Panc1 (cell line): ENCODE results near the gene TRAM2. TPM values are rescaled to one million over a fixed set of nuclear protein-coding genes. Genes with fewer than 3 reads are reported as not detected.
A peak's percentile ranks its signal among the peaks of the same experiment; 100 is the strongest.

ENCODE experiments used
- ATAC-seq: fragments of 200-7000 bp; cut with Tn5 transposase; 2 replicates; pipeline ENCODE4 v1.9.1; 2020; ENCODE audit warnings: mild to moderate bottlenecking, moderate library complexity
- BruUV-seq: library from RNA; stranded (reverse); fragments of 400-500 nt; replicated peaks from 2 replicates; lab custom pipeline; 2021; lab: Mats Ljungman, UMichigan
- CTCF ChIA-PET: fragments of 300-600 bp; sonication (Branson Sonifier 250); formaldehyde crosslinking; loops from one replicate; lab custom pipeline; 2022; ENCODE audit warnings: antibody characterized with exemption; lab: Charles Lee
- POLR2A ChIA-PET: fragments of 300-600 bp; sonication (Branson Sonifier 250); formaldehyde crosslinking; loops from one replicate; lab custom pipeline; 2022; ENCODE audit warnings: antibody characterized with exemption; lab: Charles Lee
- DNase-seq: peaks from one replicate; pipeline ENCODE4 v3.0.0-alpha.2; 2010; ENCODE audit warnings: low read depth, low spot score
- H3K27ac ChIP-seq: 2 replicates; pipeline ENCODE4 v1.5.1; 2011; ENCODE audit warnings: mild to moderate bottlenecking, low read length, inconsistent platforms
- H3K27me3 ChIP-seq: fragments of 200-500 bp; sonication (Bioruptor generic); 2 replicates; pipeline ENCODE4 v1.6.0; 2014; ENCODE audit warnings: low read length, inconsistent platforms; ENCODE audit not compliant: control insufficient read depth, insufficient read depth
- H3K36me3 ChIP-seq: fragments of 200-500 bp; sonication (Bioruptor generic); 2 replicates; pipeline ENCODE4 v1.5.1; 2014; ENCODE audit warnings: inconsistent platforms, mild to moderate bottlenecking, low read length, moderate library complexity; ENCODE audit not compliant: control insufficient read depth, insufficient read depth
- H3K4me1 ChIP-seq: 2 replicates; pipeline ENCODE4 v1.5.1; 2011; ENCODE audit warnings: inconsistent platforms, mild to moderate bottlenecking, low read length, moderate library complexity; ENCODE audit not compliant: control insufficient read depth, insufficient read depth
- H3K4me3 ChIP-seq, 2 experiments: 2 replicates each; pipeline ENCODE4 v1.5.1; 2011 to 2012; ENCODE audit warnings: low read depth in 2 of 2, low read length in 2 of 2, mild to moderate bottlenecking in 2 of 2, inconsistent platforms in 1 of 2, moderate library complexity in 1 of 2
- H3K9me3 ChIP-seq: fragments of 200-500 bp; sonication (Bioruptor generic); 2 replicates; pipeline ENCODE4 v1.5.1; 2014; ENCODE audit warnings: low read depth, mild to moderate bottlenecking, inconsistent platforms, low read length, moderate library complexity; ENCODE audit not compliant: control insufficient read depth, insufficient read depth
- CTCF ChIP-seq: fragments of 450-650 bp; IDR thresholded peaks from 2 replicates; pipeline ENCODE4 v1.5.1; 2017; ENCODE audit warnings: mild to moderate bottlenecking
- POLR2AphosphoS5 ChIP-seq: IDR thresholded peaks from 2 replicates; pipeline ENCODE4 v1.6.1; 2012; ENCODE audit warnings: mild to moderate bottlenecking, low read depth, low read length, moderate library complexity
- REST ChIP-seq, 2 experiments: IDR thresholded peaks; 2 replicates each; pipeline ENCODE4 v1.6.1; 2011 to 2012; ENCODE audit warnings: low read depth in 2 of 2, control low read depth in 1 of 2, low read length in 1 of 2, mild to moderate bottlenecking in 1 of 2, moderate library complexity in 1 of 2; ENCODE audit not compliant: insufficient read depth in 1 of 2
- SIN3A ChIP-seq: IDR thresholded peaks from 2 replicates; pipeline ENCODE4 v1.6.1; 2012; ENCODE audit warnings: low read depth, mild to moderate bottlenecking, low read length, moderate library complexity, borderline replicate concordance; ENCODE audit not compliant: insufficient read depth
- TCF7L2 ChIP-seq: IDR thresholded peaks from 2 replicates; pipeline ENCODE4 v1.6.1; 2011; ENCODE audit warnings: mild to moderate bottlenecking, low read depth, low read length, inconsistent platforms
- in situ Hi-C: cut with HindIII; loops from 2 replicates; pipeline ENCODE4 v1.10.0; 2016; ENCODE audit warnings: low sequenced_read_pairs, low pct_unique_long_range_greater_than_20kb
- intact Hi-C: fragments of 100-400 bp; cut with micrococcal nuclease; formaldehyde crosslinking; loops from one replicate; pipeline ENCODE4 v1.10.0; 2022; ENCODE audit not compliant: unreplicated experiment
- total RNA-seq: library from RNA; stranded (reverse); gene quantifications from one replicate; pipeline ENCODE4 v1.2.1, GENCODE V29; 2021; ENCODE audit not compliant: unreplicated experiment

The TRAM2 gene
- total RNA-seq, 1 experiment from 2014 or later: 56.7 TPM

- intact Hi-C loops: no loop called here
- CTCF ChIA-PET: no interaction called here
These were observed 26.8 kb downstream of the TRAM2 start for GRCh38 chr6:52550014-52550575.

DNA sequence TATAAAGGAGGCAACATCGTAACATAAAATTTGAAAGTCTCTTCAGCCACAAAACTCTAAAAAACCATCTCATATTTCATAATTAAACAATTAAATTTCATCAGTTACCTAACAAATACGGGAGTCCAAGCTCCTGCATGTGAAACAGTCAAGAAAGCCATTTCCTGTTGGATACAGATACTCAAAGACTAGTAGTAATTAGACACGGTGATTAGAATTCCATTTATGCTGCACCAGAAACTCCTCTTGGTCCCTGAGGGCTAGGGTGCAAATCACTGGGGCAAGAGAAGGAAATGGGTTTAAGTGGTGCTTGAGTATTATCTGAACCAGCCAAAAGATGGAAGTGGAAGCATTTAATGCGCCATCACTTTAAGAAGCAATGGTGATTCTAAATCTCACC, 27.4 kb downstream of the TRAM2 start:
- intact Hi-C loops: no loop called here
- ATAC-seq: no peak
- H3K27ac ChIP-seq: peak overlapping the region; percentile 92
- H3K4me1 ChIP-seq: peaks cover 96% of the 10 kb centered on the region
- no peak overlapping the region for H3K4me3 ChIP-seq
- in situ Hi-C loops: no loop called here
- CTCF ChIA-PET: no interaction called here
- no peaks in the 10 kb centered on the region for H3K27me3 ChIP-seq
- TF ChIP-seq SIN3A (no peak), REST (IDR thresholded peaks at IDR 0.05; ENCODE audit: insufficient read depth in 1 of 2, low read depth in 2 of 2, low read length in 1 of 2) (no peak), TCF7L2 (no peak)
- DNase-seq: no peak
- POLR2A ChIA-PET: interaction anchor here (0.6 kb wide), 1 partner anchor 14 kb away, joined by 4 read pairs; no protein-coding TSS in a partner anchor
- no peaks in the 10 kb centered on the region for H3K36me3 ChIP-seq
- no peaks in the 10 kb centered on the region for H3K9me3 ChIP-seq
- no TSS peak for BruUV-seq

More at GRCh38 chr6:52550014-52550575, 26.8 kb downstream of the TRAM2 start:
- DNase-seq: no peak
- no TSS peak for BruUV-seq
- Histone ChIP-seq H3K27ac (peak overlapping the region; percentile 92), H3K27me3 (no peaks in the 10 kb centered on the region), H3K36me3 (no peaks in the 10 kb centered on the region; the same call in 1 of the 2 replicates), H3K4me3 (no peak overlapping the region), H3K4me1 (peaks cover 89% of the 10 kb centered on the region), H3K9me3 (no peaks in the 10 kb centered on the region)
- in situ Hi-C loops: no loop called here
- no peak for ATAC-seq
- POLR2A ChIA-PET: no interaction called here
- TF ChIP-seq REST (IDR thresholded peaks at IDR 0.05; ENCODE audit: insufficient read depth in 1 of 2, low read depth in 2 of 2, low read length in 1 of 2): no peak
- no peak for TF ChIP-seq POLR2AphosphoS5
- no peak for TF ChIP-seq SIN3A
- TF ChIP-seq TCF7L2: no peak
- no peak for TF ChIP-seq CTCF
